WTC11 (cell line): Measurements from ENCODE around the gene TMEM50B. TPM values are rescaled to one million over a fixed set of nuclear protein-coding genes. Genes with fewer than 3 reads are reported as not detected.

Source experiments
- ATAC-seq: fragments of 200-7000 bp; cut with Tn5 transposase; 2 replicates; pipeline ENCODE4 v1.10.0; 2021; ENCODE audit warnings: mild to moderate bottlenecking, moderate library complexity
- CTCF ChIA-PET: fragments of 300-600 bp; sonication (Branson Sonifier 250); formaldehyde crosslinking; loops from one replicate; lab custom pipeline; 2021; ENCODE audit warnings: antibody characterized with exemption; lab: Charles Lee
- POLR2A ChIA-PET: fragments of 350-600 bp; sonication (Branson Sonifier 250); formaldehyde crosslinking; loops from one replicate; lab custom pipeline; 2021; ENCODE audit warnings: antibody characterized with exemption; lab: Charles Lee
- DNase-seq: peaks from one replicate; pipeline ENCODE4 v3.0.0; 2021; ENCODE audit warnings: low spot score
- H3K27ac Mint-ChIP-seq: 2 replicates; pipeline ENCODE4 v1.8.0; 2021; ENCODE audit warnings: mixed read lengths
- H3K27me3 Mint-ChIP-seq: 2 replicates; pipeline ENCODE4 v1.8.0; 2021; ENCODE audit warnings: low read depth, mild to moderate bottlenecking, moderate library complexity, mixed read lengths
- H3K36me3 Mint-ChIP-seq: 2 replicates; pipeline ENCODE4 v1.8.0; 2021; ENCODE audit warnings: mixed read lengths
- H3K4me1 Mint-ChIP-seq: 2 replicates; pipeline ENCODE4 v1.8.0; 2022; ENCODE audit warnings: mixed read lengths
- H3K4me3 Mint-ChIP-seq: 2 replicates; pipeline ENCODE4 v1.8.0; 2021; ENCODE audit warnings: mild to moderate bottlenecking, moderate library complexity, mixed read lengths
- H3K9me3 Mint-ChIP-seq: 2 replicates; pipeline ENCODE4 v1.8.0; 2021; ENCODE audit warnings: mixed read lengths
- AR ChIP-seq: fragments of 250-450 bp; sonication (Bioruptor Pico); IDR thresholded peaks from 2 replicates; pipeline ENCODE4 v1.9.0; 2021; ENCODE audit warnings: mild to moderate bottlenecking
- FOXK1 ChIP-seq: sonication (generic); formaldehyde crosslinking; IDR thresholded peaks from 2 replicates; pipeline ENCODE4 v1.8.0; 2022; ENCODE audit warnings: mild to moderate bottlenecking, moderate library complexity, missing genetic modification reagents
- GTF2I ChIP-seq: fragments of 250-450 bp; sonication (Bioruptor Pico); conservative IDR thresholded peaks from 2 replicates; pipeline ENCODE4 v1.4.0; 2021; ENCODE audit warnings: mild to moderate bottlenecking
- IRF1 ChIP-seq: sonication (generic); formaldehyde crosslinking; IDR thresholded peaks from 2 replicates; pipeline ENCODE4 v1.8.0; 2023; ENCODE audit warnings: missing genetic modification reagents
- NR3C1 ChIP-seq: sonication (generic); formaldehyde crosslinking; conservative IDR thresholded peaks from 2 replicates; pipeline ENCODE4 v1.8.1; 2023; ENCODE audit warnings: low read depth, mild to moderate bottlenecking, missing genetic modification reagents
- OVOL2 ChIP-seq: fragments of 250-450 bp; sonication (Bioruptor Pico); IDR thresholded peaks from 2 replicates; pipeline ENCODE4 v1.9.0; 2021; ENCODE audit warnings: mild to moderate bottlenecking, borderline replicate concordance
- PRDM15 ChIP-seq: sonication (generic); formaldehyde crosslinking; IDR thresholded peaks from 2 replicates; pipeline ENCODE4 v1.8.0; 2022; ENCODE audit warnings: missing genetic modification reagents
- SMAD4 ChIP-seq: sonication (generic); formaldehyde crosslinking; IDR thresholded peaks from 2 replicates; pipeline ENCODE4 v1.8.0; 2022; ENCODE audit warnings: mild to moderate bottlenecking, missing genetic modification reagents
- SOX15 ChIP-seq: fragments of 250-450 bp; sonication (Bioruptor Pico); IDR thresholded peaks from 2 replicates; pipeline ENCODE4 v1.9.0; 2021; ENCODE audit warnings: mild to moderate bottlenecking
- TEAD1 ChIP-seq: sonication (generic); formaldehyde crosslinking; IDR thresholded peaks from 2 replicates; pipeline ENCODE4 v1.8.0; 2022; ENCODE audit warnings: mild to moderate bottlenecking, missing genetic modification reagents
- ZBTB21 ChIP-seq: sonication (generic); formaldehyde crosslinking; IDR thresholded peaks from 2 replicates; pipeline ENCODE4 v1.8.1; 2023; ENCODE audit warnings: mild to moderate bottlenecking, missing genetic modification reagents, borderline replicate concordance
- ZNF219 ChIP-seq: sonication (generic); formaldehyde crosslinking; IDR thresholded peaks from 2 replicates; pipeline ENCODE4 v1.8.0; 2023; ENCODE audit warnings: missing genetic modification reagents, mild to moderate bottlenecking, borderline replicate concordance
- total RNA-seq: library from RNA; stranded (reverse); gene quantifications from 3 replicates; pipeline ENCODE4 v1.2.3, GENCODE V29; 2021
- TF ChIP-seq, protein P1 (sequence below): fragments of 200-600 bp; IDR thresholded peaks from 2 replicates; pipeline ENCODE4 v1.8.0; 2022; ENCODE audit warnings: antibody characterized with exemption
- TF ChIP-seq, protein P2 (sequence below): sonication (generic); formaldehyde crosslinking; IDR thresholded peaks from 2 replicates; pipeline ENCODE4 v1.8.1; 2022; ENCODE audit warnings: missing genetic modification reagents, borderline replicate concordance
- TF ChIP-seq, protein P3 (sequence below): sonication (generic); formaldehyde crosslinking; IDR thresholded peaks from 2 replicates; pipeline ENCODE4 v1.8.1; 2023; ENCODE audit warnings: mild to moderate bottlenecking, missing genetic modification reagents, borderline replicate concordance
- TF ChIP-seq, protein P4 (sequence below): sonication (generic); formaldehyde crosslinking; IDR thresholded peaks from 2 replicates; pipeline ENCODE4 v1.8.0; 2023; ENCODE audit warnings: mild to moderate bottlenecking, missing genetic modification reagents

The TMEM50B gene
- total RNA-seq, 1 experiment from 2014 or later: 25.4 TPM

DNA sequence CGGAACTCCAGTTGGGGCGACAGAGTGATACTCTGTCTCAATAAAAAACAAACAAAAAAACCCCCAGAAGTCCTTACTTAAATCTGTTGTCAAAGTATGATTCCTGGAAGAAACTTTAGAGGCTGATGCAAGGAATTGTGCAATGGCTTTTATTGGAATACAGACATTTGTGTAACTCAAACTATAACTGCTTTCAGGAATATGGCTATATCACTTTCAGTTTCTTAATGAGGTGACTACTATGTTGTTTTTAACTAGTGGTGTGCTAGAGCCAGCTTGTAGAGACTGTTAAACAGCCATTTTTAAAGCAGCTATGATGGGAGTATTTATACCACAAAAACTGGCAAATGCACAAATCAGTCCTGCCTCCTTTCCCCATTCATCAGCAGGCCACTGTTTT lies 34.5 kb upstream of the TMEM50B start (continued):
- TF ChIP-seq, protein P1, sequence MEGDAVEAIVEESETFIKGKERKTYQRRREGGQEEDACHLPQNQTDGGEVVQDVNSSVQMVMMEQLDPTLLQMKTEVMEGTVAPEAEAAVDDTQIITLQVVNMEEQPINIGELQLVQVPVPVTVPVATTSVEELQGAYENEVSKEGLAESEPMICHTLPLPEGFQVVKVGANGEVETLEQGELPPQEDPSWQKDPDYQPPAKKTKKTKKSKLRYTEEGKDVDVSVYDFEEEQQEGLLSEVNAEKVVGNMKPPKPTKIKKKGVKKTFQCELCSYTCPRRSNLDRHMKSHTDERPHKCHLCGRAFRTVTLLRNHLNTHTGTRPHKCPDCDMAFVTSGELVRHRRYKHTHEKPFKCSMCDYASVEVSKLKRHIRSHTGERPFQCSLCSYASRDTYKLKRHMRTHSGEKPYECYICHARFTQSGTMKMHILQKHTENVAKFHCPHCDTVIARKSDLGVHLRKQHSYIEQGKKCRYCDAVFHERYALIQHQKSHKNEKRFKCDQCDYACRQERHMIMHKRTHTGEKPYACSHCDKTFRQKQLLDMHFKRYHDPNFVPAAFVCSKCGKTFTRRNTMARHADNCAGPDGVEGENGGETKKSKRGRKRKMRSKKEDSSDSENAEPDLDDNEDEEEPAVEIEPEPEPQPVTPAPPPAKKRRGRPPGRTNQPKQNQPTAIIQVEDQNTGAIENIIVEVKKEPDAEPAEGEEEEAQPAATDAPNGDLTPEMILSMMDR: no peak
- TF ChIP-seq SOX15 (CRISPR knock-in tag) (no peak), SMAD4 (CRISPR knock-in tag) (no peak), ZBTB21 (CRISPR knock-in tag) (no peak)
- TF ChIP-seq, all 79 proteins: peak for 0

GRCh38 chr21:33512481-33512880 lies 32.7 kb upstream of the TMEM50B start:
- peaks cover 84% of the 10 kb centered on the region for H3K36me3 Mint-ChIP-seq
- H3K4me1 Mint-ChIP-seq: no peaks in the 10 kb centered on the region
- ATAC-seq (no peak), DNase-seq (no peak)
- no peak overlapping the region for H3K4me3 Mint-ChIP-seq
- CTCF ChIA-PET: no interaction called here
- no peak overlapping the region for H3K27ac Mint-ChIP-seq
- H3K27me3 Mint-ChIP-seq: no peaks in the 10 kb centered on the region
- H3K9me3 Mint-ChIP-seq: peaks cover 3% of the 10 kb centered on the region; the same call in 1 of the 2 replicates
- TF ChIP-seq, protein P2, sequence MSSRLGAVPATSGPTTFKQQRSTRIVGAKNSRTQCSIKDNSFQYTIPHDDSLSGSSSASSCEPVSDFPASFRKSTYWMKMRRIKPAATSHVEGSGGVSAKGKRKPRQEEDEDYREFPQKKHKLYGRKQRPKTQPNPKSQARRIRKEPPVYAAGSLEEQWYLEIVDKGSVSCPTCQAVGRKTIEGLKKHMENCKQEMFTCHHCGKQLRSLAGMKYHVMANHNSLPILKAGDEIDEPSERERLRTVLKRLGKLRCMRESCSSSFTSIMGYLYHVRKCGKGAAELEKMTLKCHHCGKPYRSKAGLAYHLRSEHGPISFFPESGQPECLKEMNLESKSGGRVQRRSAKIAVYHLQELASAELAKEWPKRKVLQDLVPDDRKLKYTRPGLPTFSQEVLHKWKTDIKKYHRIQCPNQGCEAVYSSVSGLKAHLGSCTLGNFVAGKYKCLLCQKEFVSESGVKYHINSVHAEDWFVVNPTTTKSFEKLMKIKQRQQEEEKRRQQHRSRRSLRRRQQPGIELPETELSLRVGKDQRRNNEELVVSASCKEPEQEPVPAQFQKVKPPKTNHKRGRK (CRISPR knock-in tag): no peak
- TF ChIP-seq TEAD1: no peak
- no peak for TF ChIP-seq AR (CRISPR knock-in tag)
- TF ChIP-seq GTF2I (CRISPR knock-in tag): no peak
- TF ChIP-seq, protein P3, sequence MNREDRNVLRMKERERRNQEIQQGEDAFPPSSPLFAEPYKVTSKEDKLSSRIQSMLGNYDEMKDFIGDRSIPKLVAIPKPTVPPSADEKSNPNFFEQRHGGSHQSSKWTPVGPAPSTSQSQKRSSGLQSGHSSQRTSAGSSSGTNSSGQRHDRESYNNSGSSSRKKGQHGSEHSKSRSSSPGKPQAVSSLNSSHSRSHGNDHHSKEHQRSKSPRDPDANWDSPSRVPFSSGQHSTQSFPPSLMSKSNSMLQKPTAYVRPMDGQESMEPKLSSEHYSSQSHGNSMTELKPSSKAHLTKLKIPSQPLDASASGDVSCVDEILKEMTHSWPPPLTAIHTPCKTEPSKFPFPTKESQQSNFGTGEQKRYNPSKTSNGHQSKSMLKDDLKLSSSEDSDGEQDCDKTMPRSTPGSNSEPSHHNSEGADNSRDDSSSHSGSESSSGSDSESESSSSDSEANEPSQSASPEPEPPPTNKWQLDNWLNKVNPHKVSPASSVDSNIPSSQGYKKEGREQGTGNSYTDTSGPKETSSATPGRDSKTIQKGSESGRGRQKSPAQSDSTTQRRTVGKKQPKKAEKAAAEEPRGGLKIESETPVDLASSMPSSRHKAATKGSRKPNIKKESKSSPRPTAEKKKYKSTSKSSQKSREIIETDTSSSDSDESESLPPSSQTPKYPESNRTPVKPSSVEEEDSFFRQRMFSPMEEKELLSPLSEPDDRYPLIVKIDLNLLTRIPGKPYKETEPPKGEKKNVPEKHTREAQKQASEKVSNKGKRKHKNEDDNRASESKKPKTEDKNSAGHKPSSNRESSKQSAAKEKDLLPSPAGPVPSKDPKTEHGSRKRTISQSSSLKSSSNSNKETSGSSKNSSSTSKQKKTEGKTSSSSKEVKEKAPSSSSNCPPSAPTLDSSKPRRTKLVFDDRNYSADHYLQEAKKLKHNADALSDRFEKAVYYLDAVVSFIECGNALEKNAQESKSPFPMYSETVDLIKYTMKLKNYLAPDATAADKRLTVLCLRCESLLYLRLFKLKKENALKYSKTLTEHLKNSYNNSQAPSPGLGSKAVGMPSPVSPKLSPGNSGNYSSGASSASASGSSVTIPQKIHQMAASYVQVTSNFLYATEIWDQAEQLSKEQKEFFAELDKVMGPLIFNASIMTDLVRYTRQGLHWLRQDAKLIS (CRISPR knock-in tag): no peak
- TF ChIP-seq, protein P4, sequence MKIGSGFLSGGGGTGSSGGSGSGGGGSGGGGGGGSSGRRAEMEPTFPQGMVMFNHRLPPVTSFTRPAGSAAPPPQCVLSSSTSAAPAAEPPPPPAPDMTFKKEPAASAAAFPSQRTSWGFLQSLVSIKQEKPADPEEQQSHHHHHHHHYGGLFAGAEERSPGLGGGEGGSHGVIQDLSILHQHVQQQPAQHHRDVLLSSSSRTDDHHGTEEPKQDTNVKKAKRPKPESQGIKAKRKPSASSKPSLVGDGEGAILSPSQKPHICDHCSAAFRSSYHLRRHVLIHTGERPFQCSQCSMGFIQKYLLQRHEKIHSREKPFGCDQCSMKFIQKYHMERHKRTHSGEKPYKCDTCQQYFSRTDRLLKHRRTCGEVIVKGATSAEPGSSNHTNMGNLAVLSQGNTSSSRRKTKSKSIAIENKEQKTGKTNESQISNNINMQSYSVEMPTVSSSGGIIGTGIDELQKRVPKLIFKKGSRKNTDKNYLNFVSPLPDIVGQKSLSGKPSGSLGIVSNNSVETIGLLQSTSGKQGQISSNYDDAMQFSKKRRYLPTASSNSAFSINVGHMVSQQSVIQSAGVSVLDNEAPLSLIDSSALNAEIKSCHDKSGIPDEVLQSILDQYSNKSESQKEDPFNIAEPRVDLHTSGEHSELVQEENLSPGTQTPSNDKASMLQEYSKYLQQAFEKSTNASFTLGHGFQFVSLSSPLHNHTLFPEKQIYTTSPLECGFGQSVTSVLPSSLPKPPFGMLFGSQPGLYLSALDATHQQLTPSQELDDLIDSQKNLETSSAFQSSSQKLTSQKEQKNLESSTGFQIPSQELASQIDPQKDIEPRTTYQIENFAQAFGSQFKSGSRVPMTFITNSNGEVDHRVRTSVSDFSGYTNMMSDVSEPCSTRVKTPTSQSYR: no peak
- TF ChIP-seq NR3C1: no peak
- no peak for TF ChIP-seq ZNF219 (CRISPR knock-in tag)
- no peak for TF ChIP-seq FOXK1 (CRISPR knock-in tag)
- TF ChIP-seq IRF1 (CRISPR knock-in tag): no peak
- TF ChIP-seq PRDM15 (CRISPR knock-in tag): no peak
- no peak for TF ChIP-seq OVOL2 (CRISPR knock-in tag)
- POLR2A ChIA-PET: no interaction called here
